K562 (cell line): ENCODE results near the gene HOXA10. TPM values are rescaled to one million over a fixed set of nuclear protein-coding genes. Genes with fewer than 3 reads are reported as not detected.

ENCODE experiments used
- ATF1 ChIP-seq, 2 experiments: fragments of 450-650 bp in 1 of 2; IDR thresholded peaks; 2 replicates each; pipeline ENCODE4 v1.6.1; 2016; ENCODE audit warnings: missing compliant biosample characterization in 1 of 2, missing genetic modification characterization in 1 of 2
- CTBP1 ChIP-seq: fragments of 450-650 bp; IDR thresholded peaks from 2 replicates; pipeline ENCODE4 v1.6.1; 2016; ENCODE audit warnings: borderline replicate concordance
- ELF4 ChIP-seq: fragments of 450-650 bp; formaldehyde crosslinking; IDR thresholded peaks from 2 replicates; pipeline ENCODE4 v1.4.0; 2022; ENCODE audit warnings: missing genetic modification characterization
- GABPB2 ChIP-seq: fragments of 250-450 bp; sonication (Bioruptor Pico); conservative IDR thresholded peaks from 2 replicates; pipeline ENCODE4 v1.5.1; 2021; ENCODE audit warnings: mild to moderate bottlenecking
- HDAC8 ChIP-seq: fragments of 450-650 bp; IDR thresholded peaks from 2 replicates; pipeline ENCODE4 v1.6.1; 2016; ENCODE audit warnings: mild to moderate bottlenecking, missing genetic modification characterization, moderate library complexity, missing compliant biosample characterization
- HNRNPH1 ChIP-seq: fragments of 200-400 bp; formaldehyde crosslinking; optimal IDR thresholded peaks from 2 replicates; pipeline ENCODE3; 2017; ENCODE audit warnings: low read depth, mild to moderate bottlenecking, low read length, moderate library complexity
- NKRF ChIP-seq: fragments of 450-650 bp; IDR thresholded peaks from 2 replicates; pipeline ENCODE4 v1.6.1; 2016; ENCODE audit warnings: borderline replicate concordance
- PHTF2 ChIP-seq: fragments of 250-450 bp; sonication (Bioruptor Pico); IDR thresholded peaks from 2 replicates; pipeline ENCODE4 v1.5.0; 2021; ENCODE audit warnings: mild to moderate bottlenecking
- PML ChIP-seq: IDR thresholded peaks from 2 replicates; pipeline ENCODE4 v1.6.1; 2012; ENCODE audit warnings: low read length, inconsistent platforms
- RBBP5 ChIP-seq: fragments of 200-600 bp; sonication (generic); IDR thresholded peaks from 2 replicates; pipeline ENCODE4 v1.6.1; 2012; ENCODE audit warnings: borderline replicate concordance, mild to moderate bottlenecking, low read length, control low read depth, inconsistent platforms; ENCODE audit not compliant: insufficient read depth, poor library complexity, severe bottlenecking
- TCF7L2 ChIP-seq: fragments of 150-350 bp; IDR thresholded peaks from 2 replicates; pipeline ENCODE4 v1.6.1; 2016; ENCODE audit warnings: low read depth, mild to moderate bottlenecking, low read length, moderate library complexity
- ZFP91 ChIP-seq: sonication (generic); formaldehyde crosslinking; IDR thresholded peaks from 2 replicates; pipeline ENCODE4 v1.8.0; 2022; ENCODE audit warnings: mild to moderate bottlenecking, missing genetic modification reagents
- ZNF140 ChIP-seq: fragments of 250-450 bp; sonication (Bioruptor Pico); IDR thresholded peaks from 2 replicates; pipeline ENCODE4 v1.8.0; 2021; ENCODE audit warnings: moderate library complexity, mild to moderate bottlenecking, inconsistent platforms
- ZNF324 ChIP-seq: fragments of 250-450 bp; sonication (Bioruptor Pico); IDR thresholded peaks from 2 replicates; pipeline ENCODE4 v1.4.0; 2020; ENCODE audit warnings: mild to moderate bottlenecking
- polyA plus RNA-seq, 8 experiments: library from polyadenylated mRNA; depleted of rRNA in 4 of 8; stranded (reverse) in 5 of 8; unstranded in 3 of 8; fragments of >200 nt; fragmentation: Nextera tagmentation in 2 of 8; fragmentation: Illumina TruSeq in 1 of 8; extraction: Ambion mirVana in 2 of 8; extraction: Trizol in 1 of 8; gene quantifications; 2 replicates each; pipeline versions ENCODE4 v1.2.1 to v1.2.3, GENCODE V29; 2011 to 2014; ENCODE audit warnings: inconsistent platforms in 1 of 8, missing spikeins in 1 of 8
- total RNA-seq, 7 experiments: library from RNA; depleted of rRNA in 6 of 7; stranded (reverse); fragments of >200 nt in 6 of 7; fragmentation: Illumina TruSeq in 2 of 7; extraction: Trizol in 2 of 7; gene quantifications; 2 replicates each; pipeline versions ENCODE4 v1.2.1 to v1.2.3, GENCODE V29; 2011 to 2021; ENCODE audit warnings: low replicate concordance in 1 of 7
- TF ChIP-seq, protein P1 (sequence below): fragments of 450-650 bp; formaldehyde crosslinking; IDR thresholded peaks from 2 replicates; pipeline ENCODE4 v1.4.0; 2020; ENCODE audit warnings: mild to moderate bottlenecking, moderate library complexity
- TF ChIP-seq, protein P2 (sequence below): sonication (generic); formaldehyde crosslinking; IDR thresholded peaks from 2 replicates; pipeline ENCODE4 v1.8.0; 2022; ENCODE audit warnings: mild to moderate bottlenecking, low read depth, missing genetic modification reagents

Gene HOXA10
- total and polyA plus RNA-seq, 9 of the 15 experiments (the other 6 are each of a cell fraction or from before 2014, with no cell fraction given) = not detected

- TF ChIP-seq ZFP91 (CRISPR knock-in tag) (no peak), HDAC8 (no peak), CTBP1 (no peak), PHTF2 (CRISPR knock-in tag) (no peak), NKRF (no peak), HNRNPH1 (no peak), GABPB2 (CRISPR knock-in tag) (no peak), ELF4 (CRISPR knock-in tag) (no peak), ZNF324 (CRISPR knock-in tag) (no peak), ATF1 (CRISPR knock-in tag; IDR thresholded peaks at IDR 0.05) (no peak), ATF1 (tag; IDR thresholded peaks at IDR 0.05) (no peak), TCF7L2 (no peak), ZNF140 (CRISPR knock-in tag) (no peak), PML (no peak), RBBP5 (no peak)
- TF ChIP-seq, protein P1, sequence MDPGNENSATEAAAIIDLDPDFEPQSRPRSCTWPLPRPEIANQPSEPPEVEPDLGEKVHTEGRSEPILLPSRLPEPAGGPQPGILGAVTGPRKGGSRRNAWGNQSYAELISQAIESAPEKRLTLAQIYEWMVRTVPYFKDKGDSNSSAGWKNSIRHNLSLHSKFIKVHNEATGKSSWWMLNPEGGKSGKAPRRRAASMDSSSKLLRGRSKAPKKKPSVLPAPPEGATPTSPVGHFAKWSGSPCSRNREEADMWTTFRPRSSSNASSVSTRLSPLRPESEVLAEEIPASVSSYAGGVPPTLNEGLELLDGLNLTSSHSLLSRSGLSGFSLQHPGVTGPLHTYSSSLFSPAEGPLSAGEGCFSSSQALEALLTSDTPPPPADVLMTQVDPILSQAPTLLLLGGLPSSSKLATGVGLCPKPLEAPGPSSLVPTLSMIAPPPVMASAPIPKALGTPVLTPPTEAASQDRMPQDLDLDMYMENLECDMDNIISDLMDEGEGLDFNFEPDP (CRISPR knock-in tag) = no peak
- TF ChIP-seq, protein P2, sequence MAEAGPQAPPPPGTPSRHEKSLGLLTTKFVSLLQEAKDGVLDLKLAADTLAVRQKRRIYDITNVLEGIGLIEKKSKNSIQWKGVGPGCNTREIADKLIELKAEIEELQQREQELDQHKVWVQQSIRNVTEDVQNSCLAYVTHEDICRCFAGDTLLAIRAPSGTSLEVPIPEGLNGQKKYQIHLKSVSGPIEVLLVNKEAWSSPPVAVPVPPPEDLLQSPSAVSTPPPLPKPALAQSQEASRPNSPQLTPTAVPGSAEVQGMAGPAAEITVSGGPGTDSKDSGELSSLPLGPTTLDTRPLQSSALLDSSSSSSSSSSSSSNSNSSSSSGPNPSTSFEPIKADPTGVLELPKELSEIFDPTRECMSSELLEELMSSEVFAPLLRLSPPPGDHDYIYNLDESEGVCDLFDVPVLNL = no peak
These were observed 4.3 kb downstream of the HOXA10 start (continued) for GRCh38 chr7:27169658-27170425.
